Body of pancreas (tissue), 4 donors: ENCODE data around the gene TGIF2.

ENCODE experiments used
- CTCF ChIP-seq, 7 experiments: fragments of 450-650 bp in 4 of 7; fragments of 200-600 bp in 3 of 7; sonication (generic) in 3 of 7; IDR thresholded peaks; one replicate each; pipeline ENCODE4 v1.5.1; 2016 to 2019; ENCODE audit warnings: antibody characterized with exemption in 7 of 7
- POLR2A ChIP-seq, 3 donors: fragments of 450-650 bp; IDR thresholded peaks; one replicate each; pipeline ENCODE4 v1.6.1; 2016; ENCODE audit warnings: antibody characterized with exemption in 3 of 3, mild to moderate bottlenecking in 2 of 3

- TF ChIP-seq CTCF (IDR thresholded peaks at IDR 0.05) (no peak), POLR2A (IDR thresholded peaks at IDR 0.05) (no peak)
Measured at GRCh38 chr20:36591281-36591680, 17.9 kb downstream of the TGIF2 start.
